Mucosa of rectum (tissue), 2 donors: Measurements from ENCODE around the gene CEP95.
"Not testable (repeated sequence)": the region's sequence is repeated elsewhere in the genome, so short reads cannot be mapped to it uniquely, and the experiment has no call there.

Experiments used
- H3K27ac ChIP-seq, 2 donors: one replicate each; pipeline ENCODE4 v1.7.0; 2013; ENCODE audit warnings: inconsistent platforms in 2 of 2, low read depth in 2 of 2, low read length in 2 of 2
- H3K27me3 ChIP-seq, 2 donors: one replicate each; pipeline ENCODE4 v1.7.0; 2013; ENCODE audit warnings: low read length in 2 of 2; ENCODE audit not compliant: control insufficient read depth in 2 of 2, insufficient read depth in 2 of 2
- H3K36me3 ChIP-seq, 2 donors: one replicate each; pipeline ENCODE4 v1.7.0; 2013; ENCODE audit warnings: low read length in 2 of 2; ENCODE audit not compliant: control insufficient read depth in 2 of 2, insufficient read depth in 2 of 2
- H3K4me1 ChIP-seq, 2 donors: one replicate each; pipeline ENCODE4 v1.7.0; 2013; ENCODE audit warnings: low read length in 2 of 2, mild to moderate bottlenecking in 1 of 2; ENCODE audit not compliant: control insufficient read depth in 2 of 2, insufficient read depth in 2 of 2
- H3K4me3 ChIP-seq, 2 donors: one replicate each; pipeline ENCODE4 v1.7.0; 2013; ENCODE audit warnings: low read length in 2 of 2
- H3K9ac ChIP-seq, 2 donors: one replicate each; pipeline ENCODE4 v1.7.0; 2013; ENCODE audit warnings: low read length in 2 of 2, low read depth in 1 of 2, mild to moderate bottlenecking in 1 of 2
- H3K9me3 ChIP-seq, 2 donors: one replicate each; pipeline ENCODE4 v1.7.0; 2013; ENCODE audit warnings: low read length in 2 of 2; ENCODE audit not compliant: control insufficient read depth in 2 of 2
- donor health status: healthy.
- donor health status: Normal muscosa, but diverticular disease.

The CEP95 gene

DNA sequence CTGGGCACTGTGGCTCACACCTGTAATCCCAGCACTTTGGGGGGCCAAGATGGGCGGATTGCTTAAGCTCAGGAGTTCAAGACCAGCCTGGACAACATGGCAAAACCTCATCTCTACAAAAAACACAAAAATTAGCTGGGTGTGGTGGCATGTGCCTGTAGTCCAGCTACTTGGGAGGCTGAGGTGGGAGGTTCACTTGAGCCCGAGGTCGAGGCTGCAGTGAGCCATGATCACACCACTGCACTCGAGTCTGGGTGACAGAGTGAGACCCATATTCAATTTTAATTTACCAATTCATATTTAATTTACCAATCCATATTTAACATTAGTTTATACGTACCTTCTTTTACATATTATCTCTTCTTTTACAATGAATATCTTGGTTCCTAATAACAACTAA is 11.5 kb upstream of the CEP95 start:
- H3K27ac ChIP-seq, H3K4me3 ChIP-seq: not testable (repeated sequence)
- peaks cover 30 to 31% of the 10 kb centered on the region in 2 donors for H3K36me3 ChIP-seq

DNA sequence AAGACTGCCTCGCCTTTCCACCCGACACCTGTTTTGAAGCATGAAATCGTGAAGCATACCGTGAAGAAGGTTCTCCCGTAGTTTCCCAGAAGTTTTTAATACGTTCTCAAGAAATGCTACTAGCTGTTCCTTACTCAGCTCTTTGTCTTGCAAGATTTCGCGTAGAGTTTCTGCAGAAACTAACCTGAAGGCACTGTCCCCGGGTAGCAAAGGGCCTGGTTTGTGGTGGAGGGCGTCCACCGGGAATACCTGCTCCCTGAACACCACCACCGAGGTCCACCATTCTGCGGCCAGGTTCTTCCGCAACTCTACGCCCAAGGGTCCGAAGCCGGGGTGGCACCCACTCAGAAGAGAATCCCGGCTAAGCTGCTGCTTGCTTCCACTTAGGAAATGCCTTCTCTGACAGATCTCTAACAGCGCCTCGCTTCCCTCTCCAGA is 10.4 kb upstream of the CEP95 start:
- Histone ChIP-seq H3K4me3 (peak overlapping the region; percentile 88), H3K9ac (peak overlapping the region; percentile 74 to 80), H3K9me3 (no peaks in the 10 kb centered on the region), H3K4me1 (peaks cover 23 to 24% of the 10 kb centered on the region in 2 donors), H3K27ac (peak overlapping the region; percentile 89 to 90), H3K27me3 (no peaks in the 10 kb centered on the region), H3K36me3 (peaks cover 36 to 40% of the 10 kb centered on the region in 2 donors)

More for the DNA sequence above, 11.5 kb upstream of the CEP95 start:
- H3K9me3 ChIP-seq, H3K9ac ChIP-seq, H3K27me3 ChIP-seq: not testable (repeated sequence)
- H3K4me1 ChIP-seq, result peaks cover 23 to 24% of the 10 kb centered on the region in 2 donors

DNA sequence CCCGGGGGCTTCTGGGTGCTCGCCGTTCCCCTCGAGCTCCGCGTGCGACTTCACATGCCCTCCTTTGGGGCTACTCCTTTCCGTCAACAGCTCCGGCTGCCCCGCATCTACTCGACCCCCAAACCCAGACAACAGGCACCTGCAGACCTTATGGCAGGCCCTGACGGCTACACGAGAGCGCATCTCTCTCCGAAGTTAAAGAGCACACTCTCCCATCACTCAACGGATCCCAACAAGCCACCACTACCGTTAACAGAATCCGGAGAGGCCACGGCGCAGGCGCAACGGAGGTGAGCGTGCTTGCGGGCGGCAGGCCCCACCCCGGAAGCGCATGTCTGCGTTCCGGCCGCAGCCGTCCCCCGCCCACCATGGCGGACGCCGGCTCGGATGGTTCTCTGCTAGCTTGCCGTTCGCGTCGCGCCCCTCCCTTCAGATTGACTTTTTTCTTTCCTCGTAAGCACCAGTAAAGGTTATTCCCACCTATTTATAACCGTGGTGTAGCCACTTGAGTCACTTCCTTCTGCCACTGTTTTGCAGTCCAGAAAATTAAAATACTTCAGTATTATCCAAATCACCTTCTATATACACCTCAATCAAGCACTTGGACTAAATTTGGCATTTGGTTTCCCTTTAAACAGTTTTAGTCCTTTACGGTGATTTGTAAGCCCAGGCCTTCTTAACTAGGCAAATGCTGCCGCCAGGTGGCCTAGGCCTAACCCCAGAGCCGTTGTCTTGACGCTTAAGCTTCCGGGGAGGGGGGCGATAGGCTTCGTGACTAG is 9.8 kb upstream of the CEP95 start, which contains the start of gene POLG2:
Gene POLG2 (minus strand): TSS at position 269 of the 779 bp plus-strand sequence. CDS start 86 bp downstream, at position 183.
- peaks cover 23 to 24% of the 10 kb centered on the region in 2 donors for H3K4me1 ChIP-seq
- peaks cover 42 to 44% of the 10 kb centered on the region in 2 donors for H3K36me3 ChIP-seq
- no peaks in the 10 kb centered on the region for H3K27me3 ChIP-seq
- H3K9me3 ChIP-seq, result no peaks in the 10 kb centered on the region
- peak within 1 kb of the TSS; percentile 89 to 90 for H3K27ac ChIP-seq
- peak within 1 kb of the TSS; percentile 74 to 80 for H3K9ac ChIP-seq
- H3K4me3 ChIP-seq, result peak within 1 kb of the TSS; percentile 88

DNA sequence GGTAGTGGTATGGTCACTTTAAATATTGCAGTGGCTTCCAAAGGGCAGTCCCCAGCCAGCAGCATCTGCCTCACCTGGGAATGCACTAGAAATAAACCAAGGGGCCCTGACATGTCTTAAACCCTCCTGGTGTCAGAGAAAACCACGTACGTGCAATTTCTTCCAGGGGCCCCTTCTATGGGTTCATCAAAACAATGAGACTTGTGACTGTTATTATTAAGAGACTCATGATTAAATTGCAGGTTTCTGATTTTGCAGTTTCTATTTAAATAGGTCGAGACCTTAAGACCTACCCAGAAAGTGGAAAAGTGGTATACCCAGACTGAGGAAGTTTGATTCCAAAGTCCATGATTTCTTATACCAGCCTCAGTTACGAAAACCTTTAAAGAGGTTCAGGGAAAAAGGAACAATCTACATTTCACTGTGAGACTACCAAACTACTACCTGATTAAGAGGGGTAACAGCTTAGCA is 9.2 kb upstream of the CEP95 start:
- H3K4me1 ChIP-seq, result peaks cover 24 to 27% of the 10 kb centered on the region in 2 donors

DNA sequence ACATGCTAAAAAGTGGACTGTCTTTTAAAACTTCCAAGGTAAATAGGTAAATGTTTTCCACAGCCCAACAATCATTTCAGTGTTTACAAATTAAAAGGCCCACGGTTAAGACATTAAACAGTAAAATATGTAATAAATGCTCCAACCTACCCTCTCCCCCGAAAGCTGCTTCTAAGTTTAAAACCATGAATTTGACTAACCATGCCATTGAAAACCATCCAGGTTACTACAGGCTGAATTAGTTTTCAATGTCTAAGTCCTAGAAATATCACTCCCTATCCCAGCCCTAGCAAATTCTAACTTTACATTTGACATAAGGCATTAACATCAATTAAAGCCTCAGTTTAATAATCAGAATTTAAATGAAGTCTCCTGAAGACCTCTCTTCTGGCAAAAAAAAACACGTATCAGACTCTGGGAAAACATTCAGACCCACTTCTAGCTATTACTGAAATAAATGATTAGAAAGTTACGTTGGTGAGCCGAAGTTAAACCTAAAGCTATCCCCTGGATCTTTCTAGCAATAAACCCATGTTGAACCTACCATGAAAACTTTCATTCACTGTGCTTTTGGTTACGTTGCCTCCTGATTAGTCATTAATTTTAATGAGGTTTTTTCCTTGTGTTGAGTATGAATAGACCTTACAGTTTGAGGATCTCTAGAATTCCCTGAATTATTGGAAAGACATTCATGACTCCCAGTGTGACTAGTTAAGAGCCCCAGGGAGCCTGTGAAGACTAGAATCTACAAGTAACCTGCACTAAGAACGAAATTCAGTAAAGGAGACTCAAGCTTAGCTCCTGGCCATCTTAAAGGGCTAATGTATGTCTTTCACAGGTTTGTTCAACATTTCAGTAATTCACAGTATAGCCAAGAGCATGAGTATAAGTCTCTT is 8.2 kb upstream of the CEP95 start:
- H3K27ac ChIP-seq, result peak overlapping the region in 1 of 2 donors; percentile 8
- peaks cover 29 to 33% of the 10 kb centered on the region in 2 donors for H3K4me1 ChIP-seq
- peaks cover 53% of the 10 kb centered on the region in 2 donors for H3K36me3 ChIP-seq
- H3K9me3 ChIP-seq, result no peaks in the 10 kb centered on the region
- no peak overlapping the region for H3K4me3 ChIP-seq
- H3K9ac ChIP-seq, result no peak overlapping the region
- H3K27me3 ChIP-seq, result no peaks in the 10 kb centered on the region

More for the DNA sequence above, 9.2 kb upstream of the CEP95 start:
- peak overlapping the region; percentile 88 for H3K4me3 ChIP-seq
- H3K27me3 ChIP-seq, result no peaks in the 10 kb centered on the region
- H3K9me3 ChIP-seq, result no peaks in the 10 kb centered on the region
- H3K9ac ChIP-seq, result peak overlapping the region; percentile 74 to 80
- H3K36me3 ChIP-seq, result peaks cover 47 to 48% of the 10 kb centered on the region in 2 donors
- peak overlapping the region; percentile 89 to 90 for H3K27ac ChIP-seq

DNA sequence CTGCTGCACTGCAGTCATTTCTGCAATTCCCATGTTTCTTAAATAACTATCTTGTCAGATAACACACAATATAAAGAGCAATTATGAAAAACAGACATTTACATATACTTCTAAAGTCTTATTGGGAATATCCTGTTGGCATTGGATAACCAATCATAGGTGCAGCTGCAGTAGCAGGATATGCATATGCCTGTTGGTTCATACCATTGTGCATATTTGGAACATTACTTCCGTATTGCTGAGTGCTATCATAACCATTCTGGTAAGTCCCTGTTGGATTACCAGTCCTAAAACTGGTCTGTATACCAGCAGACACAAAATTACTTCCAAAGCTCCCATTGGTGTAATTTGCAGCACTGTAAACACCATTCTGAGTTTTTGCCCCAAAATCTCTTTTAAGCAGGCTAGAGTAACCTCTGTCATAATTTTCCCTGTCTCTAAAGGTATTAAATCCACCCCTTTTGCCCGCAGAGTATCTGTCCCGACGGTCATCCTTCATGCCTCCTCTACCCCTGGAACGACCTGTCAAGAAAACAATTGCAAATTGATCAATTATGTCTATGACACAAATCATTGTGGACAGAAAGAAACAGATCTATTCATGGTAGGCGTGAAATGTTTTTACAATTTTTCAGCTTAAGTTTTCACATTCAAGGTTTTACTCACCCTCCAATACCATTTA is 6.8 kb upstream of the CEP95 start:
- Histone ChIP-seq H3K27me3 (no peaks in the 10 kb centered on the region), H3K27ac (no peak overlapping the region), H3K4me1 (peaks cover 40 to 42% of the 10 kb centered on the region in 2 donors), H3K4me3 (no peak overlapping the region), H3K9me3 (no peaks in the 10 kb centered on the region), H3K36me3 (peaks cover 62 to 67% of the 10 kb centered on the region in 2 donors), H3K9ac (no peak overlapping the region)

DNA sequence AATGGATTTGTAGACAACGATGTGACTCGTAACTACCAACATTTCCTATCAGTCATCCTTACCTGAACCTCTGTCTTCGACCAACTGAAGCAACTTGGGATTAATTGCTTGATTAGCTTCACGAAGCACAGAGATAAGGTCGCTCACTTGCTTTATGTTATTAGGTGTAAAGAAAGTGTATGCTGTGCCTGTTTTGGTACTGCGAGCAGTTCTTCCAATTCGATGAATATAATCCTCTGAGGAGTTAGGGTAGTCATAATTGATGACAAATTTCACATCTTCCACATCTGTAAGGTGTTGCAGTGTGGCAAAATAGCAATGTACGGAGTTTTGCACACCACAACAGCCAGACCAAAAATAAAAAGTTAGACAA is 6.3 kb upstream of the CEP95 start:
- Histone ChIP-seq H3K36me3 (peaks cover 62 to 68% of the 10 kb centered on the region in 2 donors), H3K4me1 (peaks cover 40 to 42% of the 10 kb centered on the region in 2 donors)

DNA sequence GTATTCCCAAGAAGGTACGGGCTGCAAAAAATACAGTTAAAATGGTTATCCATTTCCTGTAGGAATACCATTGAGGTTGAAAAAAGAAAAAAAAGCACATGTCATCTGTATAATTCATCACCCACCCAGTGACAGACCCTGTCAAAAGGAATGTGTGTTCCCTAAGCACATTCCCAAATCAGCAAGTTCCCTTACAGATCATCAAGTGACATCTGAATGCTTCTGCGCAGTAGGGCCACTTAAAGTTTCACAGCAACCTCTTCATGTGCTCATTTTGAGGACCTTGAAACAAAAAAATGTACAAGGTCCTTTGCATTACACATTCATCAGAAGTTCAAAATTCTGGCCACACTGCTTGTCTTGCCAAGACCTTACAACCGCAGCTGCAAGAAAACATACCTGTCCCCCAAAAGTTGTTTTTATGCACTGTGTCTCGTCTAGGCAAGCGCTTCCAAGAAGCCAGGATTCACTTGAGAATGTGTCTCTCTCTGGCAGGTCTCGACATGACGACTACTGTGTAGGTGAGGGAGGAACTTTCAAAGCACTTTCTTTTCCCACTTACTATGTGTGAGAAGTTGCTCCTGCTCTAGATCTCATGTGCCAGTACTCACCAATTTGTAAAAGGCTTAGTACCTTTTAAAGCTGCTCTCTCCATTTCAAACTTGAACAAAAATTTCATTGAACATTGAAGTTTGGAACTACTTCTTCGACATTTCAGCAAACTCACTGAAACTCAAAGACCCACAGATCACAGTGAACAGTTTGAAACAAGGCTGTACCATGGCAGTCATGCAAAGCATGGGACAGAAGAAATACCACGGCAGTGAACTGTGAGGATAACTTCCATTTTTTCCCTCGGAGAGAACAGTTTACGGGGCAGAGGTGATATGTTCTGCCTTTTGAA is 5.7 kb upstream of the CEP95 start:
- H3K9ac ChIP-seq, result no peak overlapping the region
- no peaks in the 10 kb centered on the region for H3K27me3 ChIP-seq
- H3K27ac ChIP-seq, result no peak overlapping the region
- peaks cover 62 to 68% of the 10 kb centered on the region in 2 donors for H3K36me3 ChIP-seq
- H3K4me1 ChIP-seq, result peaks cover 36 to 41% of the 10 kb centered on the region in 2 donors
- H3K9me3 ChIP-seq, result no peaks in the 10 kb centered on the region
- H3K4me3 ChIP-seq, result no peak overlapping the region

More for the DNA sequence above, 6.3 kb upstream of the CEP95 start:
- no peaks in the 10 kb centered on the region for H3K9me3 ChIP-seq
- H3K27me3 ChIP-seq, result no peaks in the 10 kb centered on the region
- no peak overlapping the region for H3K27ac ChIP-seq
- no peak overlapping the region for H3K4me3 ChIP-seq
- H3K9ac ChIP-seq, result no peak overlapping the region

DNA sequence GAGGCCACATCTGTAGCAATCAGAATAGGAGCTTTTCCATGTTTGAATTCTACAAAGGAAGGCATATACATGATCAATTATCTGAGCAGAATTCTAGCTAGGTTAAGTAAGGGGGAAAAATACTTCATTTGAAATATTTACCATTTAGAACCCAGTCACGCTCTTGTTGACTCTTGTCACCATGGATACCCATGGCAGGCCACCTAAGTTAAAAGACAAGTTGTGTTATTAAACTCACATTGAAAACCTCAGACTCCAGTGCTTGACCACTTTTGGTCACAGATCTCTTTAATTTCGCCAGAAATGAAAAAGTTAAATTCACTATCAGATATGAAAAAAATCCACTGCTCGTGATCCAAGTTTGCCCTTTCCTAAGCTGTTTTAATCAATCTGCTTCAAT is 4.8 kb upstream of the CEP95 start:
- Histone ChIP-seq H3K4me3 (no peak overlapping the region), H3K9ac (no peak overlapping the region), H3K9me3 (no peaks in the 10 kb centered on the region), H3K36me3 (peaks cover 62 to 68% of the 10 kb centered on the region in 2 donors), H3K27ac (no peak overlapping the region), H3K27me3 (no peaks in the 10 kb centered on the region), H3K4me1 (peaks cover 35 to 38% of the 10 kb centered on the region in 2 donors)
